SK-N-SH (cell line): ENCODE results near the gene NUF2. TPM values are rescaled to one million over a fixed set of nuclear protein-coding genes. Genes with fewer than 3 reads are reported as not detected.
A peak's percentile ranks its signal among the peaks of the same experiment; 100 is the strongest.
"Not testable (repeated sequence)": the region's sequence is repeated elsewhere in the genome, so short reads cannot be mapped to it uniquely, and the experiment has no call there.

Source experiments
- CTCF ChIA-PET: fragments of 300-600, 350-600 bp; formaldehyde crosslinking; extraction: SDS; loops from one replicate; lab custom pipeline; 2021; lab: Yijun Ruan, JAX
- POLR2A ChIA-PET: fragments of 350-600 bp; sonication (Branson Sonifier 250); formaldehyde crosslinking; extraction: SDS; loops from one replicate; lab custom pipeline; 2020; ENCODE audit warnings: antibody characterized with exemption, inconsistent platforms; lab: Yijun Ruan, JAX
- DNase-seq: peaks from one replicate; pipeline ENCODE4 v3.0.0; 2012
- H2AFZ ChIP-seq: fragments of 200-600 bp; sonication (generic); 2 replicates; pipeline ENCODE4 v1.8.1; 2016; ENCODE audit warnings: antibody characterized with exemption, mild to moderate bottlenecking, low read depth
- H3F3A ChIP-seq: fragments of 200-600 bp; sonication (generic); replicated peaks from 2 replicates; pipeline ENCODE3; 2016; ENCODE audit warnings: antibody characterized with exemption, mild to moderate bottlenecking; ENCODE audit not compliant: insufficient read depth
- H3K27ac ChIP-seq, 2 experiments: fragments of 200-500 bp in 1 of 2; fragments of 200-600 bp in 1 of 2; sonication (Bioruptor generic) in 1 of 2; sonication (generic), shearing (Covaris generic) in 1 of 2; 2 replicates each; pipeline versions ENCODE4 v1.5.1 to v1.6.1; 2014 to 2016; ENCODE audit warnings: low read depth in 2 of 2, inconsistent platforms in 1 of 2, low read length in 1 of 2, mild to moderate bottlenecking in 1 of 2, mixed read lengths in 1 of 2
- H3K27me3 ChIP-seq: fragments of 200-600 bp; sonication (generic), shearing (Covaris generic); 2 replicates; pipeline ENCODE4 v1.6.1; 2016; ENCODE audit warnings: mixed run types; ENCODE audit not compliant: insufficient read depth
- H3K36me3 ChIP-seq, 2 experiments: fragments of 200-500 bp in 1 of 2; fragments of 200-600 bp in 1 of 2; sonication (Bioruptor generic) in 1 of 2; sonication (generic) in 1 of 2; replicated peaks in 1 of 2; 2 replicates each; pipeline versions ENCODE3 to v1.5.1; 2014 to 2016; ENCODE audit warnings: low read length in 1 of 2, mild to moderate bottlenecking in 1 of 2; ENCODE audit not compliant: insufficient read depth in 2 of 2, control insufficient read depth in 1 of 2
- H3K4me1 ChIP-seq, 2 experiments: fragments of 200-500 bp in 1 of 2; fragments of 200-600 bp in 1 of 2; sonication (Bioruptor generic) in 1 of 2; sonication (generic), shearing (Covaris generic) in 1 of 2; 2 replicates each; pipeline versions ENCODE4 v1.5.1 to v1.6.1; 2014 to 2016; ENCODE audit warnings: low read depth in 1 of 2, low read length in 1 of 2, mixed run types in 1 of 2; ENCODE audit not compliant: insufficient read depth in 2 of 2, control insufficient read depth in 1 of 2
- H3K4me2 ChIP-seq: fragments of 200-600 bp; sonication (generic), shearing (Covaris generic); 2 replicates; pipeline ENCODE4 v1.6.1; 2017; ENCODE audit warnings: mixed run types
- H3K4me3 ChIP-seq, 2 experiments: fragments of 200-500 bp in 1 of 2; fragments of 200-600 bp in 1 of 2; sonication (Bioruptor generic) in 1 of 2; sonication (generic), shearing (Covaris generic) in 1 of 2; 2 replicates each; pipeline versions ENCODE4 v1.5.1 to v1.8.1; 2014 to 2016; ENCODE audit warnings: low read depth in 2 of 2, inconsistent platforms in 1 of 2, low read length in 1 of 2, mild to moderate bottlenecking in 1 of 2, mixed read lengths in 1 of 2, moderate library complexity in 1 of 2
- H3K79me2 ChIP-seq: fragments of 200-600 bp; sonication (generic); 2 replicates; pipeline ENCODE4 v1.8.1; 2017; ENCODE audit warnings: mild to moderate bottlenecking; ENCODE audit not compliant: insufficient read depth
- H3K9ac ChIP-seq: fragments of 200-600 bp; sonication (generic); 2 replicates; pipeline ENCODE4 v1.6.1; 2017; ENCODE audit warnings: mixed run types
- H3K9me2 ChIP-seq: fragments of 200-600 bp; sonication (generic); 2 replicates; pipeline ENCODE4 v1.6.1; 2017; ENCODE audit warnings: mixed run types
- H3K9me3 ChIP-seq: fragments of 200-600 bp; sonication (generic); 2 replicates; pipeline ENCODE4 v1.6.1; 2017; ENCODE audit warnings: mixed run types, mild to moderate bottlenecking, moderate library complexity
- H4K20me1 ChIP-seq: fragments of 200-600 bp; sonication (generic); 2 replicates; pipeline ENCODE4 v1.6.1; 2017; ENCODE audit warnings: mild to moderate bottlenecking, mixed run types; ENCODE audit not compliant: insufficient read depth
- ELF1 ChIP-seq: IDR thresholded peaks from 2 replicates; pipeline ENCODE4 v1.4.0; 2012
- FOSL2 ChIP-seq: IDR thresholded peaks from 2 replicates; pipeline ENCODE4 v1.4.0; 2012; ENCODE audit warnings: low read depth, mild to moderate bottlenecking, moderate library complexity, borderline replicate concordance
- JUND ChIP-seq: IDR thresholded peaks from 2 replicates; pipeline ENCODE4 v1.4.0; 2012
- MXI1 ChIP-seq: IDR thresholded peaks from 2 replicates; pipeline ENCODE4 v1.6.1; 2012; ENCODE audit warnings: mild to moderate bottlenecking, low read depth, low read length, improper control_type of control experiment
- RXRA ChIP-seq: IDR thresholded peaks from 2 replicates; pipeline ENCODE4 v1.4.0; 2012; ENCODE audit warnings: low read depth, mild to moderate bottlenecking, borderline replicate concordance
- SIN3A ChIP-seq: IDR thresholded peaks from 2 replicates; pipeline ENCODE4 v1.6.1; 2012; ENCODE audit warnings: low read depth, mild to moderate bottlenecking, low read length, moderate library complexity, borderline replicate concordance
- TAF1 ChIP-seq: IDR thresholded peaks from 2 replicates; pipeline ENCODE4 v1.6.1; 2012; ENCODE audit warnings: low read depth, mild to moderate bottlenecking, low read length, moderate library complexity, borderline replicate concordance
- TCF12 ChIP-seq: IDR thresholded peaks from 2 replicates; pipeline ENCODE4 v1.4.0; 2012
- WGBS: methylation state at CpG from one replicate; pipeline ENCODE4 v1.1.6; 2017; ENCODE audit warnings: low lambda C conversion rate; 5-methylcytosine and 5-hydroxymethylcytosine counted together
- polyA plus RNA-seq, 3 experiments: library from polyadenylated mRNA; depleted of rRNA; stranded (reverse); fragments of >200 nt; gene quantifications; 2 replicates each; pipeline ENCODE4 v1.2.3, GENCODE V29; 2012
- TF ChIP-seq, protein P1 (sequence below): fragments of 150-350 bp; IDR thresholded peaks from 2 replicates; pipeline ENCODE4 v1.6.1; 2016; ENCODE audit warnings: mild to moderate bottlenecking, low read depth, low read length
- TF ChIP-seq, protein P2 (sequence below): IDR thresholded peaks from 2 replicates; pipeline ENCODE4 v1.4.0; 2012; ENCODE audit warnings: low read depth
- TF ChIP-seq, protein P3 (sequence below): IDR thresholded peaks from 2 replicates; pipeline ENCODE4 v1.4.0; 2012; ENCODE audit warnings: low read depth, borderline replicate concordance
- TF ChIP-seq, protein P4 (sequence below): fragments of 200-600 bp; sonication (generic); IDR thresholded peaks from 2 replicates; pipeline ENCODE4 v1.6.1; 2017; ENCODE audit warnings: antibody characterized with exemption, mild to moderate bottlenecking, moderate library complexity
- TF ChIP-seq, protein P5 (sequence below): fragments of 150-350 bp; IDR thresholded peaks from 2 replicates; pipeline ENCODE4 v1.6.1; 2017; ENCODE audit warnings: antibody characterized with exemption, low read length, low read depth, borderline replicate concordance

The NUF2 gene
- polyA plus RNA-seq, 1 of the 3 experiments (the other 2 are of a cell fraction), result 11.3 TPM

DNA sequence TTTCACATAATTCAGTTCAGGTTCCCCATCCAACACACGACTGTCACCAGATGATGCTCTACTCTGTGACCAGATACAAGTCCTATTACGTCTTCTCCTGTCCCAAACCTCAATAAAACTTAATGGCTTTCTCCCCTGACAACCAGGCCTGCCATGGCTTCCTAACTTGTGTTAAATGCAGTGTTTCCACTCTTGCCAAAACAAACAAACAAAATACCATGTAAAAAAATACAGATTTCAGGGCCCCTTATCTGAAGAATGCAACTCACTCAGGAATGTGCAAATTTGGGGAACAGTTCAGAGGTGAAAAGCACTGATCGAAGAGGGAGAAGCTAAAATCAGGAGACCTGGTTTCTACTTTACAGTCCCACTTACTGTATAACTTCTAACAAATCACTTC lies 863 bp upstream of the NUF2 start:
- no peaks in the 10 kb centered on the region for H3K9me3 ChIP-seq
- ChIA-PET POLR2A (no interaction called here), CTCF (interaction anchor here (1.8 kb wide), 1 partner anchor 467 kb away, joined by 5 read pairs; no protein-coding TSS in a partner anchor)
- H3K79me2 ChIP-seq, result peaks cover 60% of the 10 kb centered on the region
- H3K27ac ChIP-seq, result peak overlapping the region; percentile 76 to 97
- TF ChIP-seq JUND (no peak), SIN3A (no peak), TAF1 (no peak), TCF12 (no peak), ELF1 (no peak), RXRA (no peak), FOSL2 (no peak), MXI1 (no peak)
- TF ChIP-seq, protein P1, sequence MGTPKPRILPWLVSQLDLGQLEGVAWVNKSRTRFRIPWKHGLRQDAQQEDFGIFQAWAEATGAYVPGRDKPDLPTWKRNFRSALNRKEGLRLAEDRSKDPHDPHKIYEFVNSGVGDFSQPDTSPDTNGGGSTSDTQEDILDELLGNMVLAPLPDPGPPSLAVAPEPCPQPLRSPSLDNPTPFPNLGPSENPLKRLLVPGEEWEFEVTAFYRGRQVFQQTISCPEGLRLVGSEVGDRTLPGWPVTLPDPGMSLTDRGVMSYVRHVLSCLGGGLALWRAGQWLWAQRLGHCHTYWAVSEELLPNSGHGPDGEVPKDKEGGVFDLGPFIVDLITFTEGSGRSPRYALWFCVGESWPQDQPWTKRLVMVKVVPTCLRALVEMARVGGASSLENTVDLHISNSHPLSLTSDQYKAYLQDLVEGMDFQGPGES, result no peak
- TF ChIP-seq, protein P2, sequence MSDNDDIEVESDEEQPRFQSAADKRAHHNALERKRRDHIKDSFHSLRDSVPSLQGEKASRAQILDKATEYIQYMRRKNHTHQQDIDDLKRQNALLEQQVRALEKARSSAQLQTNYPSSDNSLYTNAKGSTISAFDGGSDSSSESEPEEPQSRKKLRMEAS, result no peak
- TF ChIP-seq, protein P3, sequence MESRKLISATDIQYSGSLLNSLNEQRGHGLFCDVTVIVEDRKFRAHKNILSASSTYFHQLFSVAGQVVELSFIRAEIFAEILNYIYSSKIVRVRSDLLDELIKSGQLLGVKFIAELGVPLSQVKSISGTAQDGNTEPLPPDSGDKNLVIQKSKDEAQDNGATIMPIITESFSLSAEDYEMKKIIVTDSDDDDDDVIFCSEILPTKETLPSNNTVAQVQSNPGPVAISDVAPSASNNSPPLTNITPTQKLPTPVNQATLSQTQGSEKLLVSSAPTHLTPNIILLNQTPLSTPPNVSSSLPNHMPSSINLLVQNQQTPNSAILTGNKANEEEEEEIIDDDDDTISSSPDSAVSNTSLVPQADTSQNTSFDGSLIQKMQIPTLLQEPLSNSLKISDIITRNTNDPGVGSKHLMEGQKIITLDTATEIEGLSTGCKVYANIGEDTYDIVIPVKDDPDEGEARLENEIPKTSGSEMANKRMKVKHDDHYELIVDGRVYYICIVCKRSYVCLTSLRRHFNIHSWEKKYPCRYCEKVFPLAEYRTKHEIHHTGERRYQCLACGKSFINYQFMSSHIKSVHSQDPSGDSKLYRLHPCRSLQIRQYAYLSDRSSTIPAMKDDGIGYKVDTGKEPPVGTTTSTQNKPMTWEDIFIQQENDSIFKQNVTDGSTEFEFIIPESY, result no peak
- TF ChIP-seq, protein P4, sequence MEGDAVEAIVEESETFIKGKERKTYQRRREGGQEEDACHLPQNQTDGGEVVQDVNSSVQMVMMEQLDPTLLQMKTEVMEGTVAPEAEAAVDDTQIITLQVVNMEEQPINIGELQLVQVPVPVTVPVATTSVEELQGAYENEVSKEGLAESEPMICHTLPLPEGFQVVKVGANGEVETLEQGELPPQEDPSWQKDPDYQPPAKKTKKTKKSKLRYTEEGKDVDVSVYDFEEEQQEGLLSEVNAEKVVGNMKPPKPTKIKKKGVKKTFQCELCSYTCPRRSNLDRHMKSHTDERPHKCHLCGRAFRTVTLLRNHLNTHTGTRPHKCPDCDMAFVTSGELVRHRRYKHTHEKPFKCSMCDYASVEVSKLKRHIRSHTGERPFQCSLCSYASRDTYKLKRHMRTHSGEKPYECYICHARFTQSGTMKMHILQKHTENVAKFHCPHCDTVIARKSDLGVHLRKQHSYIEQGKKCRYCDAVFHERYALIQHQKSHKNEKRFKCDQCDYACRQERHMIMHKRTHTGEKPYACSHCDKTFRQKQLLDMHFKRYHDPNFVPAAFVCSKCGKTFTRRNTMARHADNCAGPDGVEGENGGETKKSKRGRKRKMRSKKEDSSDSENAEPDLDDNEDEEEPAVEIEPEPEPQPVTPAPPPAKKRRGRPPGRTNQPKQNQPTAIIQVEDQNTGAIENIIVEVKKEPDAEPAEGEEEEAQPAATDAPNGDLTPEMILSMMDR, result no peak
- TF ChIP-seq, protein P5, sequence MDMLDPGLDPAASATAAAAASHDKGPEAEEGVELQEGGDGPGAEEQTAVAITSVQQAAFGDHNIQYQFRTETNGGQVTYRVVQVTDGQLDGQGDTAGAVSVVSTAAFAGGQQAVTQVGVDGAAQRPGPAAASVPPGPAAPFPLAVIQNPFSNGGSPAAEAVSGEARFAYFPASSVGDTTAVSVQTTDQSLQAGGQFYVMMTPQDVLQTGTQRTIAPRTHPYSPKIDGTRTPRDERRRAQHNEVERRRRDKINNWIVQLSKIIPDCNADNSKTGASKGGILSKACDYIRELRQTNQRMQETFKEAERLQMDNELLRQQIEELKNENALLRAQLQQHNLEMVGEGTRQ, result no peak
- H3K36me3 ChIP-seq, result peaks cover 13 to 33% of the 10 kb centered on the region in 2 experiments
- H3K27me3 ChIP-seq, result no peaks in the 10 kb centered on the region
- peak overlapping the region; percentile 74 for H3K4me2 ChIP-seq
- WGBS, result 16% methylated on average over 3 of the region's 3 CpGs
- H3K4me3 ChIP-seq, result peak overlapping the region; percentile 76 to 95
- no peaks in the 10 kb centered on the region for H4K20me1 ChIP-seq
- H3F3A ChIP-seq, result peaks cover 18% of the 10 kb centered on the region
- no peak for DNase-seq
- peaks cover 9 to 16% of the 10 kb centered on the region in 2 experiments; a peak in 3 of 4 replicates for H3K4me1 ChIP-seq
- H3K9me2 ChIP-seq, result no peaks in the 10 kb centered on the region
- H3K9ac ChIP-seq, result peak overlapping the region; percentile 82
- H2AFZ ChIP-seq, result peak overlapping the region; percentile 79

DNA sequence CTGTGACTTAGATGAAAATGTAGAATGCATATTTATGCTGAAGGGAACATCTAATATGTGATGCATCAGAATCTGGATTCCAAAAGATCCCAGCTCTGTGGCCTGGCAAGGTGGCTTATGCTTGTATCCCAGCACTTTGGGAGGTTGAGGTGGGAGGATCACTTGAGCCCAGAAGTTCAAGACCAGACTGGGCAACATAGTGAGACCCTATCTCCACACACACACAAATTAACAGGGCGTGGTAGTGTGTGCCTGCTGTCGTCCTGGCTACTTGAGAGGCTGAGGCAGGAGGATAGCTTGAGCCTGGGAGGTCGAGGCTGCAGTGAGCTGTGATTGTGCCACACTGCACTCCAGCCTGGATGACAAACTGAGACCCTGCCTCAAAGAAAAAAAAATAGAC lies 1.6 kb downstream of the NUF2 start:
- CTCF ChIA-PET, DNase-seq, H3K27me3 ChIP-seq, H3K9me2 ChIP-seq, H3K9me3 ChIP-seq, H4K20me1 ChIP-seq: not testable (repeated sequence)
- peaks cover 11% of the 10 kb centered on the region for H3F3A ChIP-seq
- peak overlapping the region in 1 of 2 experiments; percentile 65; a peak in 1 of 4 replicates for H3K27ac ChIP-seq
- POLR2A ChIA-PET, result interaction anchor here (1.4 kb wide), 1 partner anchor 121 kb away, joined by 3 read pairs; the partner anchor contains the start of gene RGS5
- peak overlapping the region; percentile 93 for H2AFZ ChIP-seq
- H3K4me2 ChIP-seq, result peak overlapping the region; percentile 77
- H3K4me1 ChIP-seq, result peaks cover 9 to 13% of the 10 kb centered on the region in 2 experiments; a peak in 3 of 4 replicates
- peaks cover 78% of the 10 kb centered on the region for H3K79me2 ChIP-seq
- peak overlapping the region; percentile 82; the same call in 1 of the 2 replicates for H3K9ac ChIP-seq
- peak overlapping the region; percentile 76 to 95; a peak in 3 of 4 replicates for H3K4me3 ChIP-seq
- 69% methylated on average over 2 of the region's 3 CpGs for WGBS
- peaks cover 13 to 27% of the 10 kb centered on the region in 2 experiments for H3K36me3 ChIP-seq
